HepG2 (cell line): ENCODE data around the gene HP1BP3. TPM values are rescaled to one million over a fixed set of nuclear protein-coding genes. Genes with fewer than 3 reads are reported as not detected.

Experiments
- ATAC-seq: fragments of 200-7000 bp; cut with Tn5 transposase; 3 replicates; pipeline ENCODE4 v1.9.1; 2020; ENCODE audit warnings: mild to moderate bottlenecking, moderate library complexity
- BruUV-seq: library from RNA; stranded (reverse); fragments of 400-500 nt; replicated peaks from 2 replicates; lab custom pipeline; 2021; lab: Mats Ljungman, UMichigan
- CTCF ChIA-PET: fragments of 300-600 bp; formaldehyde crosslinking; extraction: SDS; loops from one replicate; lab custom pipeline; 2021; ENCODE audit warnings: low total read pairs, inconsistent platforms, low intra/inter-chr PET ratio; lab: Yijun Ruan, JAX
- POLR2A ChIA-PET: fragments of 350-600 bp; sonication (Branson Sonifier 250); formaldehyde crosslinking; loops from one replicate; lab custom pipeline; 2020; ENCODE audit warnings: antibody characterized with exemption, inconsistent platforms; lab: Yijun Ruan, JAX
- DNase-seq: peaks from one replicate; pipeline ENCODE4 v3.0.0-alpha.2; 2015; ENCODE audit warnings: low spot score
- FAIRE-seq: peaks from 3 replicates; lab custom pipeline; 2011; peaks lifted over from hg19 to GRCh38; lab: Jason Lieb, UNC
- H2AFZ ChIP-seq: one replicate; pipeline ENCODE4 v1.6.1; 2011; ENCODE audit warnings: low read length, inconsistent platforms
- H3K27ac ChIP-seq: fragments of 300-600 bp; 3 replicates; pipeline ENCODE4 v1.8.0; 2011; ENCODE audit warnings: mixed run types, mild to moderate bottlenecking, mixed read lengths, low read length, inconsistent platforms; ENCODE audit not compliant: insufficient read depth; ENCODE audit errors: extremely low read length
- H3K27me3 ChIP-seq, 2 experiments: fragments of 200-600 bp in 1 of 2; 2 replicates in 1 of 2; 3 replicates in 1 of 2; pipeline versions ENCODE4 v1.6.0 to v1.8.0; 2011; ENCODE audit warnings: low read length in 2 of 2, mild to moderate bottlenecking in 2 of 2, moderate library complexity in 2 of 2, inconsistent platforms in 1 of 2; ENCODE audit not compliant: insufficient read depth in 2 of 2, control insufficient read depth in 1 of 2
- H3K36me3 ChIP-seq, 2 experiments: fragments of 200-600 bp in 1 of 2; replicated peaks in 1 of 2; 2 replicates in 1 of 2; 3 replicates in 1 of 2; pipeline versions ENCODE4 v1.5.1 to v1.8.0; 2011; ENCODE audit warnings: low read length in 2 of 2, inconsistent platforms in 1 of 2; ENCODE audit not compliant: insufficient read depth in 2 of 2, control insufficient read depth in 1 of 2
- H3K4me1 ChIP-seq: 2 replicates; pipeline ENCODE4 v1.5.1; 2012; ENCODE audit warnings: low read length, inconsistent platforms; ENCODE audit not compliant: insufficient read depth
- H3K4me2 ChIP-seq: 2 replicates; pipeline ENCODE4 v1.6.0; 2011; ENCODE audit warnings: low read depth, low read length, inconsistent platforms
- H3K4me3 ChIP-seq, 3 experiments: fragments of 200-600 bp in 1 of 3; sonication (generic), shearing (Covaris generic) in 1 of 3; replicated peaks in 1 of 3; 2 replicates each; pipeline ENCODE4 v1.5.1; 2011 to 2016; ENCODE audit warnings: low read length in 3 of 3, inconsistent platforms in 2 of 3, low read depth in 2 of 3, mild to moderate bottlenecking in 2 of 3, control low read depth in 1 of 3, mixed read lengths in 1 of 3; ENCODE audit not compliant: insufficient read depth in 1 of 3
- H3K79me2 ChIP-seq: one replicate; pipeline ENCODE4 v1.6.1; 2011; ENCODE audit warnings: low read length, inconsistent platforms; ENCODE audit not compliant: insufficient read depth
- H3K9ac ChIP-seq: 2 replicates; pipeline ENCODE4 v1.6.0; 2011; ENCODE audit warnings: mild to moderate bottlenecking, low read depth, low read length, inconsistent platforms; ENCODE audit not compliant: insufficient read depth
- H3K9me3 ChIP-seq: 2 replicates; pipeline ENCODE4 v1.5.1; 2012; ENCODE audit warnings: mild to moderate bottlenecking, low read length
- H4K20me1 ChIP-seq: 2 replicates; pipeline ENCODE4 v1.6.0; 2011; ENCODE audit warnings: inconsistent platforms, mild to moderate bottlenecking, low read length, moderate library complexity; ENCODE audit not compliant: insufficient read depth
- AGO2 ChIP-seq: fragments of 200-400 bp; formaldehyde crosslinking; optimal IDR thresholded peaks from 2 replicates; pipeline ENCODE3; 2017; ENCODE audit warnings: mild to moderate bottlenecking, low read depth, low read length, moderate library complexity
- BCLAF1 ChIP-seq: fragments of 450-650 bp; IDR thresholded peaks from 2 replicates; pipeline ENCODE4 v1.6.1; 2017; ENCODE audit warnings: mild to moderate bottlenecking
- CBX5 ChIP-seq: sonication (generic); formaldehyde crosslinking; IDR thresholded peaks from 2 replicates; pipeline ENCODE4 v1.4.0; 2020; ENCODE audit warnings: missing genetic modification reagents, borderline replicate concordance
- CREM ChIP-seq, 2 experiments: sonication (generic) in 1 of 2; formaldehyde crosslinking in 1 of 2; IDR thresholded peaks; 2 replicates each; pipeline versions ENCODE4 v1.4.0 to v1.6.1; 2016 to 2020; ENCODE audit warnings: antibody characterized with exemption in 1 of 2, mild to moderate bottlenecking in 1 of 2, missing genetic modification reagents in 1 of 2
- KDM4B ChIP-seq: sonication (generic); formaldehyde crosslinking; IDR thresholded peaks from 2 replicates; pipeline ENCODE4 v1.4.0; 2020; ENCODE audit warnings: missing genetic modification reagents
- MAFF ChIP-seq: IDR thresholded peaks from 2 replicates; pipeline ENCODE4 v1.6.1; 2011; ENCODE audit warnings: low read depth, low read length, improper control_type of control experiment
- NONO ChIP-seq, 2 experiments: fragments of 450-650 bp in 1 of 2; sonication (generic) in 1 of 2; formaldehyde crosslinking in 1 of 2; IDR thresholded peaks in 1 of 2; conservative IDR thresholded peaks in 1 of 2; 2 replicates each; pipeline versions ENCODE4 v1.6.1 to v1.8.0; 2017 to 2022; ENCODE audit warnings: mild to moderate bottlenecking in 1 of 2, missing genetic modification reagents in 1 of 2, moderate library complexity in 1 of 2
- PCBP2 ChIP-seq: fragments of 200-400 bp; formaldehyde crosslinking; optimal IDR thresholded peaks from 2 replicates; pipeline ENCODE3; 2018; ENCODE audit warnings: low read length, low read depth; ENCODE audit not compliant: poor library complexity, severe bottlenecking
- RERE ChIP-seq: IDR thresholded peaks from 2 replicates; pipeline ENCODE4 v1.6.1; 2016; ENCODE audit warnings: low read depth, missing genetic modification reagents, missing compliant biosample characterization
- SIX4 ChIP-seq: sonication (generic); formaldehyde crosslinking; IDR thresholded peaks from 2 replicates; pipeline ENCODE4 v1.4.0; 2020; ENCODE audit warnings: missing genetic modification reagents
- SMAD3 ChIP-seq: sonication (generic); formaldehyde crosslinking; IDR thresholded peaks from 2 replicates; pipeline ENCODE4 v1.4.0; 2020; ENCODE audit warnings: missing genetic modification reagents
- ZBTB7B ChIP-seq: sonication (generic); formaldehyde crosslinking; IDR thresholded peaks from 2 replicates; pipeline ENCODE4 v1.4.0; 2020; ENCODE audit warnings: missing genetic modification reagents
- ZFP82 ChIP-seq: sonication (generic); formaldehyde crosslinking; IDR thresholded peaks from 2 replicates; pipeline ENCODE4 v1.5.1; 2020; ENCODE audit warnings: mild to moderate bottlenecking, missing genetic modification reagents, borderline replicate concordance
- ZNF124 ChIP-seq: sonication (generic); formaldehyde crosslinking; IDR thresholded peaks from 2 replicates; pipeline ENCODE4 v1.4.0; 2020; ENCODE audit warnings: missing genetic modification reagents
- ZNF652 ChIP-seq: IDR thresholded peaks from 2 replicates; pipeline ENCODE4 v1.6.1; 2016; ENCODE audit warnings: low read depth, borderline replicate concordance
- ZNF883 ChIP-seq: sonication (generic); formaldehyde crosslinking; IDR thresholded peaks from 2 replicates; pipeline ENCODE4 v1.5.1; 2020; ENCODE audit warnings: mild to moderate bottlenecking, missing genetic modification reagents; ENCODE audit errors: not compliant biosample characterization
- in situ Hi-C: cut with HindIII; loops from 2 replicates; pipeline ENCODE4 v1.10.0; 2017; ENCODE audit warnings: low pct_unique_long_range_greater_than_20kb; ENCODE audit not compliant: extremely low pct_ligation_motif_present
- intact Hi-C: fragments of 100-400 bp; cut with micrococcal nuclease; formaldehyde crosslinking; loops from one replicate; pipeline ENCODE4 v1.10.0; 2022; ENCODE audit not compliant: unreplicated experiment
- polyA plus RNA-seq, 8 experiments: library from polyadenylated mRNA; depleted of rRNA in 3 of 8; stranded (reverse) in 7 of 8; unstranded in 1 of 8; fragments of >200 nt; fragmentation: Illumina TruSeq in 4 of 8; extraction: Trizol in 4 of 8; gene quantifications; 2 replicates each; pipeline versions ENCODE4 v1.2.1 to v1.2.3, GENCODE V29; 2011 to 2016; ENCODE audit warnings: low read depth in 4 of 8, missing spikeins in 1 of 8, mixed read lengths in 1 of 8; ENCODE audit not compliant: insufficient read depth in 1 of 8
- total RNA-seq, 5 experiments: library from RNA; depleted of rRNA; stranded (reverse); fragments of >200 nt; fragmentation: Illumina TruSeq; extraction: Trizol; gene quantifications; 2 replicates each; pipeline ENCODE4 v1.2.3, GENCODE V29; 2016; ENCODE audit warnings: low read depth in 1 of 5

The HP1BP3 gene
- total and polyA plus RNA-seq, 2 of the 13 experiments (the other 11 are each of a cell fraction or from before 2014, with no cell fraction given) = 98.5 to 137 TPM

- no peak for ATAC-seq
- Histone ChIP-seq H4K20me1 (no peaks in the 10 kb centered on the region), H3K27me3 (no peaks in the 10 kb centered on the region), H2AFZ (no peak overlapping the region), H3K27ac (no peak overlapping the region), H3K4me1 (no peaks in the 10 kb centered on the region), H3K9me3 (no peaks in the 10 kb centered on the region), H3K4me2 (no peak overlapping the region), H3K36me3 (0 out of 5 replicates have a peak, but pooled peaks cover 0 to under 1% of the 10 kb centered on the region in 2 experiments), H3K79me2 (no peaks in the 10 kb centered on the region), H3K9ac (no peak overlapping the region), H3K4me3 (no peak overlapping the region)
- FAIRE-seq = no peak
- BruUV-seq = no TSS peak
- no peak for DNase-seq
- POLR2A ChIA-PET = no interaction called here
- CTCF ChIA-PET = no interaction called here
- in situ Hi-C loops (no loop called here), intact Hi-C loops (no loop called here)
- TF ChIP-seq ZNF652 (CRISPR knock-in tag) (no peak), CBX5 (no peak), RERE (CRISPR knock-in tag) (no peak), BCLAF1 (no peak), MAFF (no peak), ZBTB7B (CRISPR knock-in tag) (no peak), AGO2 (no peak), ZFP82 (CRISPR knock-in tag) (no peak), PCBP2 (no peak), SIX4 (CRISPR knock-in tag) (no peak), SMAD3 (CRISPR knock-in tag) (no peak), NONO (IDR thresholded peaks at IDR 0.05) (no peak), NONO (CRISPR knock-in tag; conservative IDR thresholded peaks at IDR 0.05) (no peak), ZNF883 (CRISPR knock-in tag) (no peak), ZNF124 (no peak), KDM4B (CRISPR knock-in tag) (no peak), CREM (IDR thresholded peaks at IDR 0.05) (no peak), CREM (CRISPR knock-in tag; IDR thresholded peaks at IDR 0.05) (no peak)
Measured at GRCh38 chr1:20834780-20835179, 47.7 kb upstream of the HP1BP3 start.
